ENCODE data around the gene NDC80. TPM values are rescaled to one million over a fixed set of nuclear protein-coding genes. Genes with fewer than 3 reads are reported as not detected.

NDC80 gene
- total RNA-seq, 1 experiment from 2014 or later, result 89.2 TPM

DNA sequence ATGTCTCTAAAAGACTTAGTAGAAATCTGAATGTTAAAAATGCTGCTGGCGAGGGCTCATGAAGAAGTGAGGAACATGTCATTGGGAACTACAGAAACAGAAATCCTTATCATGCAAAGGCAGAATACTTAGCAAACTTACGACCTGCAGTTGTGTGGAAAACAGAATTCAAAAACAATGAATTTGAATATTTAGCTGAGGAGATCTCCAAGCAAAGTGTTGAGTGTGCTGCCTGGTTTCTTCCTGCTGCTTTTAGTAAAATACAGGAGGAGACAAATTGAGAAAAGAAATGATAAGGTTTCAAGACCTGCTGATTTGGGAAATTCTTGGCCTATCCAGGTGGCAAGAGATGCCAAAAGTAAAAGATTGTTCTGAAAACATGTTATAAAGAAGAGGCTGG, 38.6 kb upstream of the NDC80 start:
- CTCF ChIA-PET, result no interaction called here
- intact Hi-C loops (cut with micrococcal nuclease; ENCODE audit: unreplicated experiment), result no loop called here

DNA sequence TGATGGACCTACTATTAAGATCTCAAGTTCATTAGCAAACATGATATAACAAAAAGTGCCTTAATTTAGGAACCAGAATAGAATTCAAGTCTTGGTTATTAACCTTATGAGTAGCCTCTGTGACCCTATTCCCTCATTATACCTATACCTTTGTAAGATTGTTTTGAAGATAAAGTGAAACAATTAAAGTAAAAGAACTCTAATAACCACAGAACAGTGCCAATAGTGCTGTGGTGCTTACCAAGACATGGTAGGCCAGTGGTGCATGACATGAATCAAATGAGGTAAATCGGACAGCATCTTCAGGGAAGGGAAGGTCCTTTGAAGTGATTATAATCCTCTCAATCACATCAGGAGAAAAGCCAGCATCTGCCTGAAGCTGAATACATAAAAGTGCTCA, 36.5 kb upstream of the NDC80 start:
- CTCF ChIA-PET, result no interaction called here
- no TSS peak for BruUV-seq (replicated peaks)

More for the DNA sequence above, 38.6 kb upstream of the NDC80 start:
- no peaks in the 10 kb centered on the region for H3K36me3 ChIP-seq (ENCODE audit: low read depth)
- POLR2A ChIA-PET (ENCODE audit: unreplicated experiment), result no interaction called here
- H3K79me2 ChIP-seq (ENCODE audit: low read depth), result no peaks in the 10 kb centered on the region
- H3K4me1 ChIP-seq (replicated peaks; ENCODE audit: insufficient read depth), result no peaks in the 10 kb centered on the region
- DNase-seq, result no peak
- TF ChIP-seq EZH2 (IDR thresholded peaks at IDR 0.05; ENCODE audit: low read depth), result no peak
- TF ChIP-seq, protein P1, sequence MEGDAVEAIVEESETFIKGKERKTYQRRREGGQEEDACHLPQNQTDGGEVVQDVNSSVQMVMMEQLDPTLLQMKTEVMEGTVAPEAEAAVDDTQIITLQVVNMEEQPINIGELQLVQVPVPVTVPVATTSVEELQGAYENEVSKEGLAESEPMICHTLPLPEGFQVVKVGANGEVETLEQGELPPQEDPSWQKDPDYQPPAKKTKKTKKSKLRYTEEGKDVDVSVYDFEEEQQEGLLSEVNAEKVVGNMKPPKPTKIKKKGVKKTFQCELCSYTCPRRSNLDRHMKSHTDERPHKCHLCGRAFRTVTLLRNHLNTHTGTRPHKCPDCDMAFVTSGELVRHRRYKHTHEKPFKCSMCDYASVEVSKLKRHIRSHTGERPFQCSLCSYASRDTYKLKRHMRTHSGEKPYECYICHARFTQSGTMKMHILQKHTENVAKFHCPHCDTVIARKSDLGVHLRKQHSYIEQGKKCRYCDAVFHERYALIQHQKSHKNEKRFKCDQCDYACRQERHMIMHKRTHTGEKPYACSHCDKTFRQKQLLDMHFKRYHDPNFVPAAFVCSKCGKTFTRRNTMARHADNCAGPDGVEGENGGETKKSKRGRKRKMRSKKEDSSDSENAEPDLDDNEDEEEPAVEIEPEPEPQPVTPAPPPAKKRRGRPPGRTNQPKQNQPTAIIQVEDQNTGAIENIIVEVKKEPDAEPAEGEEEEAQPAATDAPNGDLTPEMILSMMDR (conservative IDR thresholded peaks at IDR 0.05), result no peak
- H3K27me3 ChIP-seq (ENCODE audit: insufficient read depth, low read depth), result no peaks in the 10 kb centered on the region
- no peak overlapping the region for H2AFZ ChIP-seq
- H4K20me1 ChIP-seq (ENCODE audit: insufficient read depth), result no peaks in the 10 kb centered on the region
- no peak overlapping the region for H3K4me2 ChIP-seq
- H3K27ac ChIP-seq, result no peak overlapping the region
- H3K9me3 ChIP-seq (ENCODE audit: insufficient read depth, low read depth), result peaks cover 6% of the 10 kb centered on the region; the same call in 1 of the 2 replicates
- H3K4me3 ChIP-seq, result no peak overlapping the region
- no peaks in the 10 kb centered on the region for H3K9me2 ChIP-seq (ENCODE audit: insufficient read depth)
- no peaks in the 10 kb centered on the region for H3F3A ChIP-seq (ENCODE audit: insufficient read depth, low read depth)
- no TSS peak for BruUV-seq (replicated peaks)

DNA sequence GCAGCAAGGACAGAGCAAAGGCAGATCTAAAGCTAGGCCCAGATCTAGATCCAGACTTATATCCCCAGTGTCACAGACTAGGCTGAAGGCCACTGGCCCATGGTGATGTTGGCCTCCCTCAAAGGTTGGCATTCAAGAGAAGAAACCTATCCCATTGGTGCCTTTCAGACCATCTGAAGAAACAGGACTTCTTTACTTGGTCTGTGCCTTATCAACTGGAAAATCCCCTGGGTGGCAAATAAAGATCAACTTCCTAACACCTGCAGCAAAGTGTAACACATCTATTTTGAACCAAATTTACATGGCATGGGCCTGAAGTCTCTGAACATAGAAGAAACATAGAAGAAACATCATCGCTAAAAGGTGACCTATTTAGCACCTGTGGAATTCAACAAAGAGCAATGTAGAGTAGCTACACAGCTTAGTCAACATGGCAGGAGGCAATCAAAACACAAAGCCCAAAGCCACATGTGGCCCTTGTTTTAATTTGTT, 35.9 kb upstream of the NDC80 start:
- H3K4me2 ChIP-seq, result no peak overlapping the region
- H3K36me3 ChIP-seq (ENCODE audit: low read depth), result peaks cover 13% of the 10 kb centered on the region; the same call in 1 of the 2 replicates
- no peaks in the 10 kb centered on the region for H3K9me2 ChIP-seq (ENCODE audit: insufficient read depth)
- no peak for DNase-seq
- no peaks in the 10 kb centered on the region for H3K27me3 ChIP-seq (ENCODE audit: insufficient read depth, low read depth)
- H3F3A ChIP-seq (ENCODE audit: insufficient read depth, low read depth), result no peaks in the 10 kb centered on the region
- TF ChIP-seq, protein P1 (conservative IDR thresholded peaks at IDR 0.05), result no peak
- TF ChIP-seq EZH2 (IDR thresholded peaks at IDR 0.05; ENCODE audit: low read depth), result no peak
- POLR2A ChIA-PET (ENCODE audit: unreplicated experiment), result no interaction called here
- H3K4me3 ChIP-seq, result no peak overlapping the region
- H3K27ac ChIP-seq, result no peak overlapping the region
- no peaks in the 10 kb centered on the region for H3K4me1 ChIP-seq (replicated peaks; ENCODE audit: insufficient read depth)
- no peaks in the 10 kb centered on the region for H3K79me2 ChIP-seq (ENCODE audit: low read depth)
- H2AFZ ChIP-seq, result no peak overlapping the region
- no peaks in the 10 kb centered on the region for H4K20me1 ChIP-seq (ENCODE audit: insufficient read depth)
- CTCF ChIA-PET, result no interaction called here
- BruUV-seq (replicated peaks), result no TSS peak
- intact Hi-C loops (cut with micrococcal nuclease; ENCODE audit: unreplicated experiment), result no loop called here
- H3K9me3 ChIP-seq (ENCODE audit: insufficient read depth, low read depth), result peaks cover 6% of the 10 kb centered on the region; the same call in 1 of the 2 replicates

More for the DNA sequence above, 36.5 kb upstream of the NDC80 start:
- Histone ChIP-seq H2AFZ (no peak overlapping the region), H3K4me1 (replicated peaks; ENCODE audit: insufficient read depth) (no peaks in the 10 kb centered on the region), H4K20me1 (ENCODE audit: insufficient read depth) (no peaks in the 10 kb centered on the region), H3K9me2 (ENCODE audit: insufficient read depth) (no peaks in the 10 kb centered on the region), H3K4me2 (no peak overlapping the region), H3K36me3 (ENCODE audit: low read depth) (peaks cover 8% of the 10 kb centered on the region; the same call in 1 of the 2 replicates), H3K27ac (no peak overlapping the region), H3F3A (ENCODE audit: insufficient read depth, low read depth) (no peaks in the 10 kb centered on the region), H3K27me3 (ENCODE audit: insufficient read depth, low read depth) (no peaks in the 10 kb centered on the region), H3K79me2 (ENCODE audit: low read depth) (no peaks in the 10 kb centered on the region), H3K9me3 (ENCODE audit: insufficient read depth, low read depth) (peaks cover 6% of the 10 kb centered on the region; the same call in 1 of the 2 replicates), H3K4me3 (no peak overlapping the region)
- no peak for DNase-seq
- TF ChIP-seq, protein P1 (conservative IDR thresholded peaks at IDR 0.05), result no peak
- TF ChIP-seq EZH2 (IDR thresholded peaks at IDR 0.05; ENCODE audit: low read depth), result no peak
- POLR2A ChIA-PET (ENCODE audit: unreplicated experiment), result interaction anchor here (0.6 kb wide), 1 partner anchor 154 kb away, joined by 6 read pairs; no protein-coding TSS in a partner anchor
- intact Hi-C loops (cut with micrococcal nuclease; ENCODE audit: unreplicated experiment), result no loop called here

All from PC-9 (cell line).